Measurements from ENCODE around the gene MLKL.
"Not testable (repeated sequence)": the region's sequence is repeated elsewhere in the genome, so short reads cannot be mapped to it uniquely, and the experiment has no call there.

MLKL gene

DNA sequence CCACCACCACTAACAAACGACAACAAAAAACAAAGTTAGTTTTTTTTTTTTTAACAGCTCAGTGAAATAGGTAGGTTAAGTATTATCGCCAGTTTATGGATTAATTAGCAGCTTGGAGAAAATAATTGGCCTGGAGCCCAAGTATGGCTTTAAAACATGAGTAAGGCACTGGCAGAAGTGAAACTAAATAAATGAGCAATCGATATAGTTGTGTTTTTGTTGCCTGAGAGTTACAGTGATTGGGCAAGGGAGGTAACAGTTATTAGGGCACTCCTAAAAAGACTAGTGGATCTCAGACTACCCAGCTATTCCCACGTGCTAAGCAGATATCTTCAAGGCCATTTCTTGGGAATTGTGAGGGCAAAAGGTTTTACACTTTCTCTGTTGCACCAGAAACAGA lies 2.4 kb downstream of the MLKL start:
- Histone ChIP-seq H3K9me3 (ENCODE audit: control insufficient read depth, low read length) (no peaks in the 10 kb centered on the region), H3K4me1 (ENCODE audit: control insufficient read depth, insufficient read depth, low read length, poor library complexity, severe bottlenecking) (no peaks in the 10 kb centered on the region), H3K27ac (ENCODE audit: low read depth, low read length, severe bottlenecking) (no peak overlapping the region), H3K4me3 (ENCODE audit: extremely low read depth, insufficient read depth, low read length, poor library complexity, severe bottlenecking) (no peak overlapping the region), H3K36me3 (ENCODE audit: control insufficient read depth, insufficient read depth, low read length) (no peaks in the 10 kb centered on the region)
- WGBS, 2 experiments (ENCODE audit: insufficient coverage in 2 of 2), result 89% methylated on average over 3 of the region's 4 CpGs

DNA sequence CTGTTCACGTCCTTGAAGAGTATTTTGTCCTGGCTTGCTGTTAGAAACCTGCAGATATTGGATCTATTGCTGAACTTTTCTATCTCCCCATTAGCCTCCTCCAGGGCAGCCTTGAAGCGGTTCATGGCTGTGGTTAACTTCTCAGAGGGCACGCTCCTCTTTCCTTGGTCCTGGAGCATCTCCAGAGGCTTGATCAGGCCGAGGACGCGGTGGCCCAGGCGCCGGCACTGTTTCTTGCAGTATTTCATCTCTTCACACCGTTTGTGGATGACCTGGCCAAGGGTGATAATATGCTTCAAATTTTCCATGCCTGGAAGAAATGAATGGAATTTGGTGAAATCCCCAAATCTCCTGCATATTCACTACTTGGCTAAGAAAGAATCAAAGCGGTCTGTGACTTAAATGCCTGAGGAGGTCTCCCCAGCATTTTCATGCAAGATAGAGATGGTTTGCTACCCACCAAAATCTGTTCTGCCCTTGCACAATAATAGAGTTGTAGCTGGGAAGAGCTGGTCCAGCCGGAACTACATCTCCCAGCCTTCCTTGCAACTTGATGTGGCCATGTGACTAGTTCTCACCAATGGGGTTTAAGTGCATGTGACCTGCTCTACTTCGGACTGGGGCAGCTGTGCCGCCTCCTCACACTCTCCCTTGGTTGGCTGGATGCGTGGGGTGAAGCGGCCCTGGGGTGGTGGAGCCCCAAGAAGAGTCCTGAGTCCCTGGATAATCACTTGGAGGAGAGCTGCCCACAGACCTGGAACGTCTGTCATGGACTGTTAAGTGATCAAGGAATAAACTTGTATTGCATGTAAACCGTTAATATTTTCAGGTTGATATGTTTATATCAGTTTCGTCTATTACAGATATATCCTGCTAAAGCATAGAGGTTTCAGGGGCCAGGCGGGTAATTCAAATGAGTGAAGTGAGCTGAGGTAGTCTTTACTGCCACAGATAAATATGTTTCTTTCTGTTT lies 4.9 kb downstream of the MLKL start:
- Histone ChIP-seq H3K36me3 (ENCODE audit: control insufficient read depth, insufficient read depth, low read length) (no peaks in the 10 kb centered on the region), H3K4me3 (ENCODE audit: extremely low read depth, insufficient read depth, low read length, poor library complexity, severe bottlenecking) (peak overlapping the region; percentile 29), H3K27ac (ENCODE audit: low read depth, low read length, severe bottlenecking) (no peak overlapping the region), H3K4me1 (ENCODE audit: control insufficient read depth, insufficient read depth, low read length, poor library complexity, severe bottlenecking) (no peaks in the 10 kb centered on the region), H3K9me3 (ENCODE audit: control insufficient read depth, low read length) (no peaks in the 10 kb centered on the region)
- WGBS, 2 experiments (ENCODE audit: insufficient coverage in 2 of 2), result 60 to 82% methylated on average over 10 to 16 of the region's 19 CpGs

DNA sequence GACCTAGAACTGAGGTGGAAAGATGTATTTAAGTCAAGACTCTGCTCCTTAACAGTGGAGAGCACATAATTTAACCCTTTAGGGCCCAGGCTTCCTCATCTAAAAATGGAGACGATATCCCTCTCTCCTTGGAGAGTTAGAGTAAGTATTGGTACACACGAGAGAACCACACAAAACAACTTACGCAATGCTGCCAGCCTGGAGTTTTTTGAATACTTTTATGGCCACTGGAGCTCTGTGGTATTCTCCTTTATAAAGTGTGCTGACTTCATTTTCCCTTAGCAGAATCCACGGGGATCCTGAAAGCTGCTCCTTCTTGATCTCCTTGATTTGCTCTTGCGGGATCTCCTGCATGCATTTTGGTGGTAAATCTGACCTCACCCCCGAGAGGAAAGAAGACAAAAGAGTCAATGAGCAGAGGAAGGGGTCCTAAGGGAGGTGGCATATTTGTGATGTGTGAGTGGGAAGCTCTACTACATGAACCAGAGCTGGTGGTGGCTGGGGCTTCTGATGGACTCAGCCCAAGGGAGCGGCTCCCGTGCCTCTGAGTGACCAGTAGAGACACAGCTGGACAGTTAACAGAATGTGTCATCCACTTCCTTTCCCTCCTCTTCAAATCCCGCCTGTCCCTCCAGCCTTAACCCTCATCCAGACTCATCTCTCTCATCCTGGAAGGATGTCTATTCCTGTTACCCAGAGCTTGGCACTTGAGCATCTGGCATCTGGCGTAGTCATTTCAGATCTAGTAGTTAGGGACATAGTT lies 9.4 kb downstream of the MLKL start:
- no peaks in the 10 kb centered on the region for H3K4me1 ChIP-seq (ENCODE audit: control insufficient read depth, insufficient read depth, low read length, poor library complexity, severe bottlenecking)
- H3K27ac ChIP-seq (ENCODE audit: low read depth, low read length, severe bottlenecking), result no peak overlapping the region
- H3K4me3 ChIP-seq (ENCODE audit: extremely low read depth, insufficient read depth, low read length, poor library complexity, severe bottlenecking), result no peak overlapping the region
- WGBS, 2 experiments (ENCODE audit: insufficient coverage in 2 of 2), result 82 to 91% methylated on average over 5 to 6 of the region's 10 CpGs
- H3K9me3 ChIP-seq (ENCODE audit: control insufficient read depth, low read length), result no peaks in the 10 kb centered on the region
- H3K36me3 ChIP-seq (ENCODE audit: control insufficient read depth, insufficient read depth, low read length), result no peaks in the 10 kb centered on the region

DNA sequence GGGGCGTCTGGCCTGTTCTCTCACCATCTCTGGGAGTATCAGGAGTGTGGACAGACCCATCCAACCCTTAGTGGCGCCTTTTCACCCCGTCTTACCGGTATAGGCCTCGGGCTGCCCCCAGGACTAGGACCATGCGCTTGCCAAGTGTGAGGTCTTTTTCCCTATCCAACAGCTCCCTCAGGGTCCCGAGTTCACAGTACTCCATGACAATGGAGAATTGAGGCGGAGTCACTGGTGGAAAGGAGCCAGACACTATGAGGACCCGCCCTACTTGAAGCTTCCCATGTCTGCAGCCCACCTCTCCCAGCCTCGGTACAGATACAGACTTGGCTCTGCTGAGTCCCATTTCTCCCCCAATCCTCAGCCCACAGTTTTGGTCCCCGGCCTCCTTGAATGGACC lies 18.1 kb downstream of the MLKL start:
- Histone ChIP-seq H3K4me1 (ENCODE audit: control insufficient read depth, insufficient read depth, low read length, poor library complexity, severe bottlenecking) (no peaks in the 10 kb centered on the region), H3K4me3 (ENCODE audit: extremely low read depth, insufficient read depth, low read length, poor library complexity, severe bottlenecking) (no peak overlapping the region), H3K9me3 (ENCODE audit: control insufficient read depth, low read length) (no peaks in the 10 kb centered on the region), H3K36me3 (ENCODE audit: control insufficient read depth, insufficient read depth, low read length) (no peaks in the 10 kb centered on the region), H3K27ac (ENCODE audit: low read depth, low read length, severe bottlenecking) (no peak overlapping the region)
- 84 to 94% methylated on average over 4 to 9 of the region's 11 CpGs for WGBS, 2 experiments (ENCODE audit: insufficient coverage in 2 of 2)

DNA sequence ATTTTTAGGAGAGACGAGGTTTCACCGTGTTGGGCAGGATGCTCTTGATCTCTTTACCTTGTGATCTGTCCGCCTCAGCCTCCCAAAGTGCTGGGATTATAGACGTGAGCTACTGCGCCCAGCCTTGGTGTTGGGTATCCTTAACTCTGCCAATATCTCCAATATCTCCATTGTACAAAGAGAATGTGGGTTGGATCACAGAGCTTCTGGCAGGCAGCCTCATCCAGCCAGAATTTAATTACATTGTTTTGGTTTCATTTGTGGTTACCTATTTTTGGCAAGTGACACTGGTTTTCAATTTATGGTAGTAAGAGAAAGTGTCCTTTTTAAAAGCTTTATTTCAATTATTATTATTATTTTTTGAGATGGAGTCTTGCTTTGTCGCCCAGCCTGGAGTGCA lies 20.0 kb downstream of the MLKL start:
- Histone ChIP-seq H3K4me1 (ENCODE audit: control insufficient read depth, insufficient read depth, low read length, poor library complexity, severe bottlenecking) (no peaks in the 10 kb centered on the region), H3K9me3 (ENCODE audit: control insufficient read depth, low read length) (no peaks in the 10 kb centered on the region), H3K36me3 (ENCODE audit: control insufficient read depth, insufficient read depth, low read length) (no peaks in the 10 kb centered on the region), H3K4me3 (ENCODE audit: extremely low read depth, insufficient read depth, low read length, poor library complexity, severe bottlenecking) (no peak overlapping the region), H3K27ac (ENCODE audit: low read depth, low read length, severe bottlenecking) (no peak overlapping the region)
- WGBS, 2 experiments (ENCODE audit: insufficient coverage in 2 of 2), result 90 to 96% methylated on average over 4 to 5 of the region's 6 CpGs

DNA sequence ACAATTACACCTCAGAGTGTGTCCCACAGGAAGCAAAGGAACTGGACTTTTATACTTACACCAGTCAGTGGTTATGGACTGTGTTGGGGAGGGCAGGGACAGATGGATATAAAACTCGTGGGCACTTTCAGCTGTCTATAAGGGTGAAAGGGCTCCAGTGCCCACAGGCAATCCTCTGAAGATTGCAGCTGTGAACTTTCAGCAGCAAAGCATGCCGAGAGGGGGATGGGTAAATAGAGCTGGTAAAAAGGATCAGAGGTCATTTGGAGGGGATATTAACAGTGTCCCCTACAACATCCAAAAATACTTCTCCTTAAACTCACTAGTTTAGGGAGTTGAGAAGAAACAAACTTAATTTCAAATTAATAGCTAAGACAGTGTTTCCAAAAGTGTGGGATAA lies 20.7 kb downstream of the MLKL start:
- 18 to 40% methylated on average over 1 of the region's 2 CpGs for WGBS, 2 experiments (ENCODE audit: insufficient coverage in 2 of 2)
- Histone ChIP-seq H3K4me1 (ENCODE audit: control insufficient read depth, insufficient read depth, low read length, poor library complexity, severe bottlenecking) (no peaks in the 10 kb centered on the region), H3K4me3 (ENCODE audit: extremely low read depth, insufficient read depth, low read length, poor library complexity, severe bottlenecking) (no peak overlapping the region), H3K9me3 (ENCODE audit: control insufficient read depth, low read length) (no peaks in the 10 kb centered on the region), H3K36me3 (ENCODE audit: control insufficient read depth, insufficient read depth, low read length) (no peaks in the 10 kb centered on the region), H3K27ac (ENCODE audit: low read depth, low read length, severe bottlenecking) (no peak overlapping the region)

DNA sequence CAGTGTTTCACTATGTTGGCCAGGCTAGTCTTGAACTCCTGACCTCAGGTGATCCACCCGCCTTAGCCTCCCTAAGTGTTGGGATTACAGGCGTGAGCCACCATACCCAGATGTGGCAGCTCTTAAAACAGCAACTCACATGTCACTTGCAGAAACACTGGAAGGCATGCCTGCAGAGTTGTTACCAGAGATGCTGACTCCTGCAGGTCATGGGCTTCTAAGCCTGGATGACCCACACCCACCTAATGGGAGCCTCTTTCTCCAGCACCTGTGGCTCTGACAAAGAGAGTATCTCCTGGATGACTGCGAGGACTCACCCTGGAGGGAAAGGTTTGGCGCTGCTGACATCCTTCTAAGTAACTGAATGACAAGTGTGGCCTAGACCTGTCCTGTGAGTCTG lies 22.8 kb downstream of the MLKL start:
- 95 to 97% methylated on average over 2 to 4 of the region's 4 CpGs for WGBS, 2 experiments (ENCODE audit: insufficient coverage in 2 of 2)
- no peaks in the 10 kb centered on the region for H3K9me3 ChIP-seq (ENCODE audit: control insufficient read depth, low read length)
- no peak overlapping the region for H3K27ac ChIP-seq (ENCODE audit: low read depth, low read length, severe bottlenecking)
- H3K36me3 ChIP-seq (ENCODE audit: control insufficient read depth, insufficient read depth, low read length), result no peaks in the 10 kb centered on the region
- H3K4me3 ChIP-seq (ENCODE audit: extremely low read depth, insufficient read depth, low read length, poor library complexity, severe bottlenecking), result no peak overlapping the region
- H3K4me1 ChIP-seq (ENCODE audit: control insufficient read depth, insufficient read depth, low read length, poor library complexity, severe bottlenecking), result no peaks in the 10 kb centered on the region

DNA sequence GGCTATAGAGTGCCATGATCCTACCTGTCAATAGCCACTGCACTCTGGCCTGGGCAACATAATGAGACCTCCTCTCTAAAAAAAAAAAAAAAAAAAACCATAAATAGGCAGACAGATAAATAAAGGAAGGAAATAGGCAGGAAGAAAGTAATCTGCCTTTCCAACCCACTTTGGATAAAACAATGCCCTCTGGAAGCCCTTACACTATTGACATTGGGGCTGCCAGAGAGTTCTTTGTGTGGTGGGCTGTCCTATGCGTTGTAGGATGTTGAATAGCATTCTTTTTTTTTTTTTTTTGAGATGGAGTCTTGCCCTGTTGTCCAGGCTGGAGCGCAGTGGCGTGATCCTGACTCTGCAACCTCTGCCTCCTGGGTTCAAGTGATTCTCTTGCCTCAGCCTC lies 26.8 kb downstream of the MLKL start:
- H3K36me3 ChIP-seq (ENCODE audit: control insufficient read depth, insufficient read depth, low read length), result no peaks in the 10 kb centered on the region
- H3K4me3 ChIP-seq (ENCODE audit: extremely low read depth, insufficient read depth, low read length, poor library complexity, severe bottlenecking), result no peak overlapping the region
- no peaks in the 10 kb centered on the region for H3K4me1 ChIP-seq (ENCODE audit: control insufficient read depth, insufficient read depth, low read length, poor library complexity, severe bottlenecking)
- WGBS, 2 experiments (ENCODE audit: insufficient coverage in 2 of 2), result 100% methylated on average over 1 to 2 of the region's 3 CpGs
- no peaks in the 10 kb centered on the region for H3K9me3 ChIP-seq (ENCODE audit: control insufficient read depth, low read length)
- no peak overlapping the region for H3K27ac ChIP-seq (ENCODE audit: low read depth, low read length, severe bottlenecking)

DNA sequence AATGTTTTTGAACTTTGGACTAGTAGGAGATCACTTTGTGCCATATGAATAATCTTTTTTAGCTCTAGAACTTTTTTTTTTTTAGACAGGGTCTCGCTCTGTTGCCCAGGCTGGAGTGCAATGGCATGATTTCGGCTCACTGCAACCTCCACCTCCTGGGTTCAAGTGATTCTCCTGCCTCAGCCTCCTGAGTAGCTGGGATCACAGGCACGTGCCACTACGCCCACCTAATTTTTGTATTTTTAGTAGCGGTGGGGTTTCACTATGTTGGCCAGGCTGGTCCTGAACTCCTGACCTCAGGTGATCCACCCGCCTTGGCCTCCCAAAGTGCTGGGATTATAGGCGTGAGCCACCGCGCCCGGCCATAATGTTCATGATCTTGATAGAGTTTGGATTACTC lies 31.8 kb downstream of the MLKL start:
- not testable (repeated sequence) for H3K4me3 ChIP-seq (ENCODE audit: extremely low read depth, insufficient read depth, low read length, poor library complexity, severe bottlenecking); H3K27ac ChIP-seq (ENCODE audit: low read depth, low read length, severe bottlenecking); H3K4me1 ChIP-seq (ENCODE audit: control insufficient read depth, insufficient read depth, low read length, poor library complexity, severe bottlenecking); H3K9me3 ChIP-seq (ENCODE audit: control insufficient read depth, low read length)
- 92% methylated on average over 5 of the region's 10 CpGs; no CpG with 5 or more reads in 1 of the 2 experiments for WGBS, 2 experiments (ENCODE audit: insufficient coverage in 2 of 2)
- peaks cover 15% of the 10 kb centered on the region for H3K36me3 ChIP-seq (ENCODE audit: control insufficient read depth, insufficient read depth, low read length)

DNA sequence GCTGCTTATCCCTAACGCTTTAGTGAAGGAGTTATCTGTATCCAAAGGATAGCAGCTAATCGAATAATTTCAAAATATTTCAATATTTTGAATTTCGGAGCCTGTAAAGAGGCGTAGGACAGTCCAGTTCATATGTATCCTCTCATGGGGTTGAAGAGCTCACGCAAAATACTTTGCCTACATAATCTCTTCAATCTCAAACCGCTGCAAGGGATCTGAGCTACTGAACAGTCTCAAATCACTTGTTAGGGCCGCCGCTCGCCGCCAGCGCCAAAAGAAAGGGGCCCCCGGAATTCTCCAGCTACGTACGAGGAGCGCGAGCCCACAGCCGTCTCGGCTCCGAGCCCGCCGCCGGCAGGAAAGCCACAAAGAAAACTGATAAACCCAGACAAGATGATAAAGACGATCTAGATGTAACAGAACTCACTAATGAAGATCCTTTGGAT lies 33.4 kb downstream of the MLKL start:
- no peaks in the 10 kb centered on the region for H3K9me3 ChIP-seq (ENCODE audit: control insufficient read depth, low read length)
- H3K27ac ChIP-seq (ENCODE audit: low read depth, low read length, severe bottlenecking), result peak overlapping the region; percentile 63
- WGBS, 2 experiments (ENCODE audit: insufficient coverage in 2 of 2), result 10 to 14% methylated on average over 16 to 20 of the region's 23 CpGs
- H3K4me3 ChIP-seq (ENCODE audit: extremely low read depth, insufficient read depth, low read length, poor library complexity, severe bottlenecking), result peak overlapping the region; percentile 97
- peaks cover 31% of the 10 kb centered on the region for H3K36me3 ChIP-seq (ENCODE audit: control insufficient read depth, insufficient read depth, low read length)
- H3K4me1 ChIP-seq (ENCODE audit: control insufficient read depth, insufficient read depth, low read length, poor library complexity, severe bottlenecking), result peaks cover 3% of the 10 kb centered on the region
